ENCODE results near the gene SLC10A7.

Gene SLC10A7

GRCh38 chr4:146494143-146494542 is 27.6 kb downstream of the SLC10A7 start:
- DNase-seq = no peak

DNA sequence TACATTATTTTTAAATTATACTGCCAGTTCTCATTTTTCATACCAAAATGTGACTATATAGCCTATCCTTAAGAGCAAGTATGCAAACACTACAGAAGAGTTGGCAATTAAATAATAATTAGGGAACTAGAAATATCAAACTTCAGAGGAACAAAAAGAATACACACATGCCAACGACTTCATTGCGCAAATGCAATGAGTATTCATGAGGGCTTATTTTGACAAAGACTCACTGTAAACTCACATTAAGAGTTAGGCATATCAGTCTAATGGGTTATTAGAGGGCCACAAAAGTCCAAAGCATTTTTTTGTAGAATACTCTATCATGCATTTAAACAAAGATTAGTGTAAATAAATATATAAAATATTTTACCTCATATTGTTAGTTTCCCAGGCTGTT is 31.6 kb downstream of the SLC10A7 start:
- no peak for DNase-seq

DNA sequence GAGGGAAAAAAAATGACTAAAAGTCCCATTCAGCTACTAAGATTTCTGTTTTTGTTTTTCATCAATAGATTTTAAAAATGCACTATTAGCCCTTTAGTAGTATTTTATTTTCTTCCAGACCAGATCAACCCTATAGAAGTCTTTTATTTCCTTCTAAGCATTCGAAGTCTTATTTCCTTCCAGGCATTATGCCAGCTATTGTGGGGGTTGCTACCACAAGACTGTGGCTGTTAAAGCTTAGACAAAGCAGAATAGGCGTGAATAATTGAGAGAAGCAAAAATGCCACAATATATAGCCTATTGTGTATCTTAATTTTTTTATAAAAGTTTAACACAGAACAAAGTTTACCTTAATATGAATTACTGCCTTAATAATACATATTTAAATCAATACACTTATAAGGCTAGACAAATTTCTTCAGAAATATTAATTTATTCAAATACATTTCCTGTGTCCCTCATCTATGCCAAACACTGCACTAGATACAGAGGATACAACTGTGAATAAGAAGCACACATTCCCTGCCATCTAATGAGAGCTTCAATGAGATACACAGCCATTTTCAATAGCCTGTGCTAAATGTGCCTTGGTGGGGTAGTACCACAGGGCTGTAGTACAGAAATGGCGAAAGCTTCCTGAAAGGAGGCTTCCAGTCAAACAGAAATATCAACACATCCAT is 33.1 kb downstream of the SLC10A7 start:
- DNase-seq = no peak

GRCh38 chr4:146486565-146486964 is 35.2 kb downstream of the SLC10A7 start:
- DNase-seq = no peak

GRCh38 chr4:146485968-146486367 is 35.8 kb downstream of the SLC10A7 start:
- DNase-seq = no peak

GRCh38 chr4:146482788-146483187 is 39.0 kb downstream of the SLC10A7 start:
- DNase-seq = no peak

DNA sequence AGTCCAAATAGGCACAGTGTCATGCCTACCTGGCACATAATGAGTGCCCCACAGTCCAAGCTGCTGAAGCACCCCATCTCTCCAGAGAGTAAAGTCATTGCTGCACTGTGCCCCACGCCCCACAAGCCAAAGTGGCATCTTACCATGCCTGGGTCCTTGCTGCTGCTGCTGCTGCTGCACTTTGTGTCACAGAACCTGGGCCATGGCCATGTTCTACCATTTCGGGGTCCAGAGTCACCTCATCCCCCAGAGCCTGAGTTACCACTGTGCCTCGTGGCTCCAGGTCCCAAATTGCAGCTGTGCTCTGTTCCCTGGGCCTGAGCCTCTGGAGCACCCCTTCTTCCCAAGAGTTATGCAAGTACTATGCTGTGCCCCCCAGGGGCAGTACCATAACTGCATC is 40.5 kb downstream of the SLC10A7 start:
- no peak for DNase-seq

DNA sequence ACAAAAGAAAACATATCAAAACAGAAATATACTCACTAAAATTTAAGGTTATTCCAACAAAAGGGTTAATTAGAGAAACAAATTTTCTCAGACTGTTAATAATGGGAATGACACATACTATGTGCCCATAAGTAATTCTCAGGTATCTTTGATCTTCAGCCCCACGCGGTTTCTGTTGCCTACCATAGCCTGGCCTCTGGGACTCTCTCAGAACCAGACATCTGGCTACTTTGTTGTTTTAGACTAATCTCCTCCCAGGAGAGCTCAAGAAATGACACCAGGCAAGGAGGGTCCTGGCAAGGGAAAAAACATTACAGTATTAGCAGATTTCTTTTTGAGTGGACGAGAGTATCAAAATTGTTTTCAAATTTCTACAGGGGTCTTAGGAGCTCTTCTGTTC is 43.7 kb downstream of the SLC10A7 start:
- no peak for DNase-seq

DNA sequence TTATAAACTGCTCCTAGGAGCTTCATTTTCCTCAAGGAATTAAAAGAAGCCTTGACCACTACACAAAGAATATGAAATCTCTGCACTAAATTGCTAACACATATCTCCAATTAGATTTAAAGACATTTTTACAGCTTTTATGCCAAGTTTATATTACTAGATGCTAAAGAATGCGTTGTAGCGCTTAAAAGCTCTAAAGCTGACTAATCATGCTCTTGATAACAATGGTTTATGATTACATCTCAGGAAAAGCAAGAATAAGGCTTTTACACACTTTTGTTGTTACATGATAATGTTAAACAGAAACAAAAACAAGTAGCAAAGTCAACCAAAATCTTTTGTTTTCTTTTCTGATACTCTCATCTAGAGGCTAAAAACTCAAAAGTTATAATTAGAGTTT is 44.7 kb downstream of the SLC10A7 start:
- DNase-seq = no peak

GRCh38 chr4:146472404-146472803 is 49.3 kb downstream of the SLC10A7 start:
- DNase-seq = no peak

- no peak for DNase-seq
Observed at GRCh38 chr4:146470604-146471003, 51.1 kb downstream of the SLC10A7 start.

DNA sequence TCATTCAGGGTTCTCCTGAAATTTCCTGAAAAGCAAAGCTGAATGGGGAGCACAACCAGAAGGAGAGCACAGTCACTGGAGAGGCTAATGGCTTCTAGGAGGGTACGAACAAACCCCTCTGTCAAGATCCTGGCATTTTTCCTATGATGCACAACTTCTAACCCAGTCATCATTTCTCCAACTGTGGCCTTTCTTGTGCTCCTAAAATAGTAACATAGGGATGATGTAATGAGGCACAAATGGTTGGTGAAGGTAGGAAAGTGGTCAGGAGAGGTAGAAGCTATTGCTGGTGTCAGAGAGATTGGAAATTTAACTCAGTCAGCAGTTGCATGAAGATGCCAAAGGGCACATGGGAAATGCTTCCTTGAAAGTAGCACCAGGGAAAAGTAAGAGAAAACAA is 52.7 kb downstream of the SLC10A7 start:
- DNase-seq = no peak

DNA sequence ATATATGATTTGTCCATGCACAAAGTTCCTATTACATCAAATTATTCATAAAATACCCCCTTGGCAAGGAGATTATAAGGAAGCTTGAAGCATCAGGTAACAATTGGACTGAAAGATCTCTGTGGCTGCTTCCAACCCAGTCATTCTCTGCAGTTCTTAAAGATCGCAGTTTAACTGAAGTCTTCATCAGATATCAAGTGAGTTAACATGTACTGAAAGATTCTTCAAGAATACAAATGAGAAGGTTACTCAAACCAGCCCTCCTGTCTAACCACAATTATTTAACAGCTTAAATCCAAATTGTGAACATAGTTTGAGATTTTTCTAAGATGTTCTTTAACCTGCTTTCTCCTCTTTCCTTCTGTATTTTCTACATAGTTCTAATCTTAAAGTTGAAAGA is 56.1 kb downstream of the SLC10A7 start:
- DNase-seq = no peak

DNA sequence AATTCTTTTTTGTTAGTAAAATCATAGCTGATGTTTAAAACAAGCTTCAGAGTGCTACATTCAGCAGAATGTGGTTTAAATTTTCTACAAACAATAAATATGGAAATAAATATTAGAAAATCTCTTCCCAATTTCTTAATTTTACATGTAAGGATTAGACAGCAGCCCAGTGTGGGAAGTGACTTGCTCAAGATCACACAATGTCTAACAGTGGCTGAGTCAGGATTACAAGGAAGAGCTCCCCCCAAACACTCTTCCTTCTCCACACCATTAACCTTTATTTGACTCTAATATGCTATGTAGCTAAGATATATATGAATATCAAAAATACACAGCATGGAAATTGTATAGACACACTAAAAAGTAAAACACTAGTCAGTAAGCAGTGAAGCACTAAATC is 59.5 kb downstream of the SLC10A7 start:
- no peak for DNase-seq

GRCh38 chr4:146458594-146458993 is 63.1 kb downstream of the SLC10A7 start:
- DNase-seq = no peak

GRCh38 chr4:146456681-146457080 is 65.1 kb downstream of the SLC10A7 start:
- DNase-seq = no peak

- DNase-seq = no peak
Observed at GRCh38 chr4:146453181-146453807, 68.4 kb downstream of the SLC10A7 start.

DNA sequence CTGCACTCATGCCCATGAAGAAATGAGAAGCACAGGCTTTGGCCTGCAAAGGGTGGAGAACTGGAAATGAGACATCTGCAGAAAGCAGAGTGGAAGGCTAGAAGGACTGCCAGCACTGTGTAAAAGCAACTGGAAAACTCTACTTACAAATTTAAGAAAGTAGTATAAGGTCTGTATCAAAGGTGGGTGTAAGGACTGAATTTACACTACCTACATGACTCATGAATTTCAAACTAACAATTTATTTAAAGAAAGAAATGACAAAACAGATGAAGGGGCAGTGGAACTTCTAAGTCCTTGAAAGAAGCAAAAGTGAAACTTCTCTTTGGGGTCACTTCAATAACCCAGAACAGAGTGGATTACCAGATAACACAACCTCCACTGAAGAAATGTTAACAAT is 71.2 kb downstream of the SLC10A7 start:
- DNase-seq = no peak

DNA sequence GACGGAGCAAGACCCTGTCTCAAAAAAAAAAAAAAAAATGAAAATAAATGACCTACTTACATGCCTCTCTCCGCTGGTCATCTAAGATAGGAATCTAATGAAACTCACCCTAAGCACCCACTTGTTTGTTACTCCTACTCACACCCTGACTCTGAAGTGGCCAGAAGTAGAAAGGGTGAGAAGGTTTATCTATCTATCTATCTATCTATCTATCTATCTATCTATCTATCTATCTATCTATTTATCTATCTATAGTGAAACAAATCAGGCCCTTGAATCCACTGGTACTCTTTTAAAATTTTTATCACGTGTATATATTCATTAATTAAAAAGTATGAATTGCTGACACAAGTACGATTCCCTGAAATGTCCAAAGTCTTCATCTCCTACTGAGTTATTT is 75.2 kb downstream of the SLC10A7 start:
- no peak for DNase-seq

DNA sequence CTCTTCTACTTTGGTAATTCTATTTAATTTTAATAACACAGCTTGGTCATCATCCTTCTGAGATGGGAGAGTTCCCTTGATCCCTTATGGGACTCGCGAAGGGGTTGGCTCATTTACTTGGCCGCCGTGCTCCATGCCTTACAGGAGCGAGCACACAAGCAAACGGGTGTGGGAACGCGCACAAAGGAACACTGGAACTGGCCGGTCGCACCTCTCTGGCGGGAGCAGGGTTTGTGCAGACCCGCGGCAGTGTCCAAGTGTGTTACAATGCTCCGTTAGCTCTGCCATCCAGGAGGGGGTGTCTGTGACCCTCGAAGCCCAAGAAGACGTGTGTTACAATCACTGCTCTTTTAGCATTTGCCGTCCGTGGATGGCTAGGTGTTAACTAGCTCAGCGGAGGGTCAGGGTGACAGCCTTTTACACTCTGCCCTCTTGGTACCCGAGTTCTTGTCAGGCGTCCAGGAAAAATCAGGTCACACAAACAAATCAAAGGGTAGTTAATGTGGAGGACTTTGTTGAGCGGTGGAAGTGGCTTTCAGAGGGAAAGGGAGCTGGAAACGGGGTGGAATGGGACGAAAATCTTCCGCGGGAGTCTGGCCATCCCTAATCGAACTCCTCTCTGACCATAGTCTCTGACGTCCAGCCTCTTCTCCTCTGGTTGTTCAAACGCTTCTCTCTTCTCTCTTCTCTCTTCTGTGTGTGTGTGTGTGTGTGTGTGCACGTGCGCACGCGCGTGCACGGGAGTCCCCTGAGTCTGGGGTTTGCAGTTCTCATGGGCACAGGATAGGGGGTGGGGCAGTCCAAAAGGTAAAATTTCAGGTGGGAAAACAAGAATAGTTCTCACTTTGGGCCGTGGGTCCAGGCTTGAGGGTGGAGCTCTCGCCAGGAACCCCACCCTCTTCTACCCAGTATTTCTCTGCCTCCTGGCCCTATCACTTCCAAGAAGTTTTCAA is 76.3 kb downstream of the SLC10A7 start:
- no peak for DNase-seq

DNA sequence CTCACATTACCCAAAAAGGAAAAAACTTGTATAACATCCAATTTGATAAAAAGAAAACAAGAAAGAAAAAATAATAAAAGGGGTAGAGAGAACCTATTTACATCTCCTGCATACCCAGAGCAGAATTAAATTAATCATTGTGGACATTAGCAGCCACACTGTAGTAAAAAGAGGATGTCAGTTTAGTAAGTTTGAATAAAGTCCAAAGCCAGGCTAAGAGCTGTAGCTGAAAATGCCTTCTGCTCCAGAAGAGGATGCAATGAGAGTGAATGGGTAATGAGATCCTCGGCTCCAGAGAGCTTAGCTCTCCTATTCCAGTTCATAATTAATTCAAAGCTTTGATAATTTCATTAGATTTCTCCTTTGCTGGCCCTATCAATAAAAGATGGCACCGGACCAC is 78.2 kb downstream of the SLC10A7 start:
- no peak for DNase-seq

GRCh38 chr4:146442801-146443200 is 78.9 kb downstream of the SLC10A7 start:
- no peak for DNase-seq

GRCh38 chr4:146439999-146440398 is 81.7 kb downstream of the SLC10A7 start:
- no peak for DNase-seq

GRCh38 chr4:146439437-146439836 is 82.3 kb downstream of the SLC10A7 start:
- no peak for DNase-seq

Measured in cortex of kidney (tissue), 1 donor.